Measurements from ENCODE around the gene LAMA4.

Gene LAMA4

DNA sequence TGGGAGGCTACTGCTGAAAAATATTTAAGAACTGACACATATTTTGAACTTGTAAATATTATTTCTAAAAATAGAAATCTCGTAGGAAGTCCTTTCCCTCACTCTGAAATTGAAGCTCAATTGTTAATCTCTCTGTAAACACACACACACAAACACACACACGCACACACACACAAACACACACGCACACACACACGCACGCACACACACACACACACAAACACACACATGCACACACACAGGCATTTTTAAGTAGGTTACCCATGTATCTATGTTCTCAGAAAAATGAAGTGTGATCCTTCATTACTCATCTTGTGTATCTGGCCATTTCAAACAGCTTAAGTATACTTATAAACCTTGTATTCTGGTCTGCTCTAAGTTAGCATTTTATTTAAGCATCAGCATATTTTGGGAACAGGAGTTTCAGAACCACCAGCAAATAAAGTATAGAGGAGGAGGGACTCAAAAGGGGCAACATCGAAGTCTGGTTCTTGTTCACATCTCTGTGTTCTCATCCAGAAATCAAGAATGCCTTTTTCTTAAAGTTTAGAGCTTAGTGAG, 188.9 kb downstream of the LAMA4 start:
- no peak for DNase-seq

DNA sequence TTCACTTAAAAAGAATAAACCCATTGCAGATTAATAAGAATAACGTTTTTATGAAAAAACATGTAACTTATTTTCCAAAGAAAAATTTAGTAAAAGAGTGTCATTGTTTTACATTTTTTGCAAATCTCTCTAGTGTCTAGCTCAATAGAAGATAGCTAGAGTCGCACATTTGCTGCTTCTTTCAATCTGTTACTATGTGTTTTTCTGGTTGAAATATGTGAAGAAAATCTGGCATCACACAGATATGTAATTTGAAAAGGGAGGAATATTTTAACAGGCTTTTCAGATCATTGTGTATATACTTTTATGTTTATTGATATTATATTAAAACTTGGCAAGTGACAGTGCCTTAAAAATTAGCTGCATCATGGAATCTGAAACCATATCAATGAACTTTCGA, 191.4 kb downstream of the LAMA4 start:
- DNase-seq: no peak

DNA sequence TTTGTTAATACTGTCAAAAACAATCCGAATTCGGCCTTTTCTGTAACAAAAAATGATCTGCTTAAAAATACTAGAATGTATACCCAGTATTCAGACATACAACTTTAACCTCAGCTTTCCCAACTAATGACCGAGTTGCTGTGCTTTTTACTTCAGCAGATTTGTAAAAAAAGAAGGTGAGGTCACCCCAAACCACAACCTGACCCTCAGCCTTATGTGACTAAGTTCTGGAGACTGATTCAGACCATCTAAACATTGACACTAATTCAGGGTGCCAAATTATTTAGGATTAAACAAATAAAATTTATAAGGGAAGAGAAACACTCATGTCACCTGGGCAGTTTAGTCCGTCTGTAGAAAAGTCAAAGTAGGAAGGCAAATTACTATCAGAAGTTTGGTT, 192.8 kb downstream of the LAMA4 start:
- no peak for DNase-seq
